SK-N-SH (cell line): Measurements from ENCODE around the gene DIP2A. TPM values are rescaled to one million over a fixed set of nuclear protein-coding genes. Genes with fewer than 3 reads are reported as not detected.

ENCODE experiments used
- CTCF ChIA-PET: fragments of 300-600, 350-600 bp; formaldehyde crosslinking; extraction: SDS; loops from one replicate; lab custom pipeline; 2021; lab: Yijun Ruan, JAX
- POLR2A ChIA-PET: fragments of 350-600 bp; sonication (Branson Sonifier 250); formaldehyde crosslinking; extraction: SDS; loops from one replicate; lab custom pipeline; 2020; ENCODE audit warnings: antibody characterized with exemption, inconsistent platforms; lab: Yijun Ruan, JAX
- DNase-seq: peaks from one replicate; pipeline ENCODE4 v3.0.0; 2012
- H2AFZ ChIP-seq: fragments of 200-600 bp; sonication (generic); 2 replicates; pipeline ENCODE4 v1.8.1; 2016; ENCODE audit warnings: antibody characterized with exemption, mild to moderate bottlenecking, low read depth
- H3F3A ChIP-seq: fragments of 200-600 bp; sonication (generic); replicated peaks from 2 replicates; pipeline ENCODE3; 2016; ENCODE audit warnings: antibody characterized with exemption, mild to moderate bottlenecking; ENCODE audit not compliant: insufficient read depth
- H3K27ac ChIP-seq, 2 experiments: fragments of 200-500 bp in 1 of 2; fragments of 200-600 bp in 1 of 2; sonication (Bioruptor generic) in 1 of 2; sonication (generic), shearing (Covaris generic) in 1 of 2; 2 replicates each; pipeline versions ENCODE4 v1.5.1 to v1.6.1; 2014 to 2016; ENCODE audit warnings: low read depth in 2 of 2, inconsistent platforms in 1 of 2, low read length in 1 of 2, mild to moderate bottlenecking in 1 of 2, mixed read lengths in 1 of 2
- H3K27me3 ChIP-seq: fragments of 200-600 bp; sonication (generic), shearing (Covaris generic); 2 replicates; pipeline ENCODE4 v1.6.1; 2016; ENCODE audit warnings: mixed run types; ENCODE audit not compliant: insufficient read depth
- H3K36me3 ChIP-seq, 2 experiments: fragments of 200-500 bp in 1 of 2; fragments of 200-600 bp in 1 of 2; sonication (Bioruptor generic) in 1 of 2; sonication (generic) in 1 of 2; replicated peaks in 1 of 2; 2 replicates each; pipeline versions ENCODE3 to v1.5.1; 2014 to 2016; ENCODE audit warnings: low read length in 1 of 2, mild to moderate bottlenecking in 1 of 2; ENCODE audit not compliant: insufficient read depth in 2 of 2, control insufficient read depth in 1 of 2
- H3K4me1 ChIP-seq, 2 experiments: fragments of 200-500 bp in 1 of 2; fragments of 200-600 bp in 1 of 2; sonication (Bioruptor generic) in 1 of 2; sonication (generic), shearing (Covaris generic) in 1 of 2; 2 replicates each; pipeline versions ENCODE4 v1.5.1 to v1.6.1; 2014 to 2016; ENCODE audit warnings: low read depth in 1 of 2, low read length in 1 of 2, mixed run types in 1 of 2; ENCODE audit not compliant: insufficient read depth in 2 of 2, control insufficient read depth in 1 of 2
- H3K4me2 ChIP-seq: fragments of 200-600 bp; sonication (generic), shearing (Covaris generic); 2 replicates; pipeline ENCODE4 v1.6.1; 2017; ENCODE audit warnings: mixed run types
- H3K4me3 ChIP-seq, 2 experiments: fragments of 200-500 bp in 1 of 2; fragments of 200-600 bp in 1 of 2; sonication (Bioruptor generic) in 1 of 2; sonication (generic), shearing (Covaris generic) in 1 of 2; 2 replicates each; pipeline versions ENCODE4 v1.5.1 to v1.8.1; 2014 to 2016; ENCODE audit warnings: low read depth in 2 of 2, inconsistent platforms in 1 of 2, low read length in 1 of 2, mild to moderate bottlenecking in 1 of 2, mixed read lengths in 1 of 2, moderate library complexity in 1 of 2
- H3K79me2 ChIP-seq: fragments of 200-600 bp; sonication (generic); 2 replicates; pipeline ENCODE4 v1.8.1; 2017; ENCODE audit warnings: mild to moderate bottlenecking; ENCODE audit not compliant: insufficient read depth
- H3K9ac ChIP-seq: fragments of 200-600 bp; sonication (generic); 2 replicates; pipeline ENCODE4 v1.6.1; 2017; ENCODE audit warnings: mixed run types
- H3K9me2 ChIP-seq: fragments of 200-600 bp; sonication (generic); 2 replicates; pipeline ENCODE4 v1.6.1; 2017; ENCODE audit warnings: mixed run types
- H3K9me3 ChIP-seq: fragments of 200-600 bp; sonication (generic); 2 replicates; pipeline ENCODE4 v1.6.1; 2017; ENCODE audit warnings: mixed run types, mild to moderate bottlenecking, moderate library complexity
- H4K20me1 ChIP-seq: fragments of 200-600 bp; sonication (generic); 2 replicates; pipeline ENCODE4 v1.6.1; 2017; ENCODE audit warnings: mild to moderate bottlenecking, mixed run types; ENCODE audit not compliant: insufficient read depth
- CTCF ChIP-seq: fragments of 200-600 bp; sonication (generic); IDR thresholded peaks from 2 replicates; pipeline ENCODE4 v1.6.1; 2017; ENCODE audit warnings: antibody characterized with exemption, mild to moderate bottlenecking, moderate library complexity
- ELF1 ChIP-seq: IDR thresholded peaks from 2 replicates; pipeline ENCODE4 v1.4.0; 2012
- EP300 ChIP-seq, 2 experiments: IDR thresholded peaks; 2 replicates each; pipeline versions ENCODE4 v1.4.0 to v1.6.1; 2012; ENCODE audit warnings: borderline replicate concordance in 1 of 2, low read depth in 1 of 2, low read length in 1 of 2
- FOXJ3 ChIP-seq: sonication (generic); formaldehyde crosslinking; IDR thresholded peaks from 2 replicates; pipeline ENCODE4 v1.5.1; 2020; ENCODE audit warnings: mild to moderate bottlenecking, missing genetic modification reagents
- GATA2 ChIP-seq: sonication (generic); formaldehyde crosslinking; IDR thresholded peaks from 2 replicates; pipeline ENCODE4 v1.5.0; 2020; ENCODE audit warnings: mild to moderate bottlenecking, missing genetic modification reagents
- NFIC ChIP-seq: IDR thresholded peaks from 2 replicates; pipeline ENCODE4 v1.4.0; 2012; ENCODE audit warnings: borderline replicate concordance
- NRF1 ChIP-seq: IDR thresholded peaks from 2 replicates; pipeline ENCODE4 v1.6.1; 2012; ENCODE audit warnings: low read depth, mild to moderate bottlenecking, low read length
- POLR2AphosphoS5 ChIP-seq: IDR thresholded peaks from 2 replicates; pipeline ENCODE4 v1.6.1; 2012; ENCODE audit warnings: low read depth, low read length
- SIN3A ChIP-seq: IDR thresholded peaks from 2 replicates; pipeline ENCODE4 v1.6.1; 2012; ENCODE audit warnings: low read depth, mild to moderate bottlenecking, low read length, moderate library complexity, borderline replicate concordance
- TCF12 ChIP-seq: IDR thresholded peaks from 2 replicates; pipeline ENCODE4 v1.4.0; 2012
- TEAD4 ChIP-seq: IDR thresholded peaks from 2 replicates; pipeline ENCODE4 v1.4.0; 2012; ENCODE audit warnings: mild to moderate bottlenecking, borderline replicate concordance; ENCODE audit not compliant: insufficient read depth
- WGBS: methylation state at CpG from one replicate; pipeline ENCODE4 v1.1.6; 2017; ENCODE audit warnings: low lambda C conversion rate; 5-methylcytosine and 5-hydroxymethylcytosine counted together
- polyA plus RNA-seq, 3 experiments: library from polyadenylated mRNA; depleted of rRNA; stranded (reverse); fragments of >200 nt; gene quantifications; 2 replicates each; pipeline ENCODE4 v1.2.3, GENCODE V29; 2012
- TF ChIP-seq, protein P1 (sequence below): IDR thresholded peaks from 2 replicates; pipeline ENCODE4 v1.4.0; 2012; ENCODE audit warnings: low read depth, borderline replicate concordance
- TF ChIP-seq, protein P2 (sequence below): IDR thresholded peaks from 2 replicates; pipeline ENCODE4 v1.4.0; 2012; ENCODE audit warnings: low read depth, borderline replicate concordance
- TF ChIP-seq, protein P3 (sequence below): IDR thresholded peaks from 2 replicates; pipeline ENCODE4; 2012

Gene DIP2A
- polyA plus RNA-seq, 1 of the 3 experiments (the other 2 are of a cell fraction), result 26.9 TPM

- Histone ChIP-seq H3K36me3 (peaks cover 6 to 36% of the 10 kb centered on the region in 2 experiments), H3K27me3 (no peaks in the 10 kb centered on the region), H3K9ac (no peak overlapping the region), H3F3A (no peaks in the 10 kb centered on the region), H3K79me2 (no peaks in the 10 kb centered on the region), H3K27ac (no peak overlapping the region), H3K4me2 (no peak overlapping the region), H3K9me2 (no peaks in the 10 kb centered on the region), H2AFZ (no peak overlapping the region), H4K20me1 (no peaks in the 10 kb centered on the region), H3K4me3 (no peak overlapping the region), H3K9me3 (no peaks in the 10 kb centered on the region), H3K4me1 (no peaks in the 10 kb centered on the region)
- WGBS, result 91% methylated on average over 14 of the region's 16 CpGs
- CTCF ChIA-PET, result interaction anchor here (0.8 to 1.2 kb wide), 2 partner anchors 158 to 276 kb away, joined by 3 read pairs; no protein-coding TSS in a partner anchor
- POLR2A ChIA-PET, result no interaction called here
- no peak for TF ChIP-seq FOXJ3 (CRISPR knock-in tag)
- no peak for DNase-seq
These were observed 38.2 kb upstream of the DIP2A start for GRCh38 chr21:46420241-46421190.

DNA sequence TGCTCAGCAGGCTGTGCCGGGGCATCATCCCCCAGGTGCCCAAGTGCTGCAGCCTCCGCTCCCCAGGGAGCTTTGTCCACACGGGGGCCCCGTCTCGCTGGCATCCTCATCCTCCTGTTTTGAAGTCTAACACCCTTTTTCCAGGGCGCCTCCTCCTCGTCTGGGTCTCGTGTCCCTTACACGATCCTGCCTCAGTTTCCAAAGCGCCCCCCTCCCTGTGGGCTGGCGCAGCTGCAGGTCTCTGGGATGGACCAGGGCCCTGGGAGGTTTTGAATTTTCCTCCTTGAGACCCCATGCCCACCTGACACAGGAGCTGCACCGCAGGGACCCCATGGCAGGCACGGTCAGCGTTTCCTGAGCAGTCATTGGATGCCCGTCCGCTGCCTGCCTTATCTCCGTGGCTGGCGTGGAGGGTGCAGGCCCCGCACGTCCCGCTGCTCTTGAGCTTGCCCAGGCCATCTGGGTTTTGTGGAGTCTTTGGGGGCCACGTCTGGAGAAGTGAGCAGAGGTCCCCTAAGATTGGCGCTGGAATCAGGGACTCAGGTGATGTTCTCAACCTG is 37.4 kb upstream of the DIP2A start:
- no peak overlapping the region for H3K27ac ChIP-seq
- H3K79me2 ChIP-seq, result no peaks in the 10 kb centered on the region
- H3K4me1 ChIP-seq, result no peaks in the 10 kb centered on the region
- CTCF ChIA-PET, result interaction anchor here (0.8 to 1.2 kb wide), 2 partner anchors 158 to 277 kb away, joined by 3 read pairs; no protein-coding TSS in a partner anchor
- H4K20me1 ChIP-seq, result no peaks in the 10 kb centered on the region
- H3K36me3 ChIP-seq, result peaks cover 3 to 34% of the 10 kb centered on the region in 2 experiments
- H3K4me2 ChIP-seq, result no peak overlapping the region
- TF ChIP-seq, protein P1, sequence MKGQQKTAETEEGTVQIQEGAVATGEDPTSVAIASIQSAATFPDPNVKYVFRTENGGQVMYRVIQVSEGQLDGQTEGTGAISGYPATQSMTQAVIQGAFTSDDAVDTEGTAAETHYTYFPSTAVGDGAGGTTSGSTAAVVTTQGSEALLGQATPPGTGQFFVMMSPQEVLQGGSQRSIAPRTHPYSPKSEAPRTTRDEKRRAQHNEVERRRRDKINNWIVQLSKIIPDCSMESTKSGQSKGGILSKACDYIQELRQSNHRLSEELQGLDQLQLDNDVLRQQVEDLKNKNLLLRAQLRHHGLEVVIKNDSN, result no peak
- TF ChIP-seq TEAD4, result no peak
- TF ChIP-seq, protein P2, sequence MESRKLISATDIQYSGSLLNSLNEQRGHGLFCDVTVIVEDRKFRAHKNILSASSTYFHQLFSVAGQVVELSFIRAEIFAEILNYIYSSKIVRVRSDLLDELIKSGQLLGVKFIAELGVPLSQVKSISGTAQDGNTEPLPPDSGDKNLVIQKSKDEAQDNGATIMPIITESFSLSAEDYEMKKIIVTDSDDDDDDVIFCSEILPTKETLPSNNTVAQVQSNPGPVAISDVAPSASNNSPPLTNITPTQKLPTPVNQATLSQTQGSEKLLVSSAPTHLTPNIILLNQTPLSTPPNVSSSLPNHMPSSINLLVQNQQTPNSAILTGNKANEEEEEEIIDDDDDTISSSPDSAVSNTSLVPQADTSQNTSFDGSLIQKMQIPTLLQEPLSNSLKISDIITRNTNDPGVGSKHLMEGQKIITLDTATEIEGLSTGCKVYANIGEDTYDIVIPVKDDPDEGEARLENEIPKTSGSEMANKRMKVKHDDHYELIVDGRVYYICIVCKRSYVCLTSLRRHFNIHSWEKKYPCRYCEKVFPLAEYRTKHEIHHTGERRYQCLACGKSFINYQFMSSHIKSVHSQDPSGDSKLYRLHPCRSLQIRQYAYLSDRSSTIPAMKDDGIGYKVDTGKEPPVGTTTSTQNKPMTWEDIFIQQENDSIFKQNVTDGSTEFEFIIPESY, result no peak
- TF ChIP-seq SIN3A, result no peak
- TF ChIP-seq POLR2AphosphoS5, result no peak
- no peak for TF ChIP-seq FOXJ3 (CRISPR knock-in tag)
- TF ChIP-seq ELF1, result no peak
- TF ChIP-seq EP300 (IDR thresholded peaks at IDR 0.05; ENCODE audit: borderline replicate concordance in 1 of 2, low read depth in 1 of 2, low read length in 1 of 2), result no peak
- TF ChIP-seq NFIC, result no peak
- TF ChIP-seq, protein P3, sequence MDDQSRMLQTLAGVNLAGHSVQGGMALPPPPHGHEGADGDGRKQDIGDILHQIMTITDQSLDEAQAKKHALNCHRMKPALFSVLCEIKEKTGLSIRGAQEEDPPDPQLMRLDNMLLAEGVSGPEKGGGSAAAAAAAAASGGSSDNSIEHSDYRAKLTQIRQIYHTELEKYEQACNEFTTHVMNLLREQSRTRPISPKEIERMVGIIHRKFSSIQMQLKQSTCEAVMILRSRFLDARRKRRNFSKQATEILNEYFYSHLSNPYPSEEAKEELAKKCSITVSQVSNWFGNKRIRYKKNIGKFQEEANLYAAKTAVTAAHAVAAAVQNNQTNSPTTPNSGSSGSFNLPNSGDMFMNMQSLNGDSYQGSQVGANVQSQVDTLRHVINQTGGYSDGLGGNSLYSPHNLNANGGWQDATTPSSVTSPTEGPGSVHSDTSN, result no peak
- no peak for TF ChIP-seq GATA2 (CRISPR knock-in tag)
- no peak for TF ChIP-seq CTCF
- TF ChIP-seq TCF12, result no peak
- no peak for TF ChIP-seq NRF1
- no peak overlapping the region for H2AFZ ChIP-seq
- H3K9ac ChIP-seq, result no peak overlapping the region
- POLR2A ChIA-PET, result no interaction called here
- H3K4me3 ChIP-seq, result no peak overlapping the region
- H3K9me2 ChIP-seq, result no peaks in the 10 kb centered on the region
- H3F3A ChIP-seq, result no peaks in the 10 kb centered on the region
- no peaks in the 10 kb centered on the region for H3K27me3 ChIP-seq
- no peaks in the 10 kb centered on the region for H3K9me3 ChIP-seq
- no peak for DNase-seq
- WGBS, result 98% methylated on average over 21 of the region's 23 CpGs
